PC-3 (cell line): ENCODE data around the gene ARHGAP27. TPM values are rescaled to one million over a fixed set of nuclear protein-coding genes. Genes with fewer than 3 reads are reported as not detected.

ENCODE experiments used
- ATAC-seq: fragments of 200-7000 bp; cut with Tn5 transposase; 2 replicates; pipeline ENCODE4 v1.9.1; 2020; ENCODE audit warnings: mild to moderate bottlenecking, moderate library complexity
- BruUV-seq: library from RNA; stranded (reverse); fragments of 400-500 nt; replicated peaks from 2 replicates; lab custom pipeline; 2021; lab: Mats Ljungman, UMichigan
- CTCF ChIA-PET: fragments of 300-600 bp; sonication (Branson Sonifier 250); formaldehyde crosslinking; loops from one replicate; lab custom pipeline; 2022; ENCODE audit warnings: antibody characterized with exemption; lab: Charles Lee
- POLR2A ChIA-PET: fragments of 300-600 bp; sonication (Branson Sonifier 250); formaldehyde crosslinking; loops from one replicate; lab custom pipeline; 2022; ENCODE audit warnings: antibody characterized with exemption; ENCODE audit not compliant: unreplicated experiment; lab: Charles Lee
- DNase-seq: peaks from one replicate; pipeline ENCODE4 v3.0.0-alpha.2; 2015
- H2AFZ ChIP-seq: fragments of 300-600 bp; sonication (generic); 2 replicates; pipeline ENCODE4 v1.6.0; 2016; ENCODE audit warnings: antibody characterized with exemption, low read length
- H3F3A ChIP-seq: fragments of 300-600 bp; sonication (generic); one replicate; pipeline ENCODE4 v1.6.0; 2017; ENCODE audit warnings: antibody characterized with exemption, low read length, control low read depth, mild to moderate bottlenecking; ENCODE audit not compliant: unreplicated experiment
- H3K27ac ChIP-seq: fragments of 300-600 bp; sonication (generic); 2 replicates; pipeline ENCODE4 v1.5.1; 2016; ENCODE audit warnings: mild to moderate bottlenecking, low read length
- H3K27me3 ChIP-seq: fragments of 300-600 bp; sonication (generic); 2 replicates; pipeline ENCODE4 v1.6.1; 2016; ENCODE audit warnings: low read length, mixed read lengths
- H3K36me3 ChIP-seq: fragments of 300-600 bp; sonication (generic); 2 replicates; pipeline ENCODE4 v1.6.1; 2016; ENCODE audit warnings: low read depth, mixed run types, low read length, mixed read lengths
- H3K4me1 ChIP-seq: fragments of 300-600 bp; sonication (generic); 2 replicates; pipeline ENCODE4 v1.5.1; 2016; ENCODE audit warnings: low read length; ENCODE audit not compliant: insufficient read depth
- H3K4me2 ChIP-seq: fragments of 300-600 bp; sonication (generic); 2 replicates; pipeline ENCODE4 v1.6.0; 2016; ENCODE audit warnings: low read length
- H3K4me3 ChIP-seq: fragments of 300-600 bp; sonication (generic); 2 replicates; pipeline ENCODE4 v1.5.1; 2016; ENCODE audit warnings: mild to moderate bottlenecking, low read length, mixed read lengths
- H3K79me2 ChIP-seq: fragments of 300-600 bp; sonication (generic); 2 replicates; pipeline ENCODE4 v1.6.1; 2017; ENCODE audit warnings: low read length, mixed read lengths
- H3K9ac ChIP-seq: fragments of 300-600 bp; sonication (generic); 2 replicates; pipeline ENCODE4 v1.6.0; 2016; ENCODE audit warnings: mild to moderate bottlenecking, low read length
- H3K9me2 ChIP-seq: fragments of 300-600 bp; sonication (generic); replicated peaks from 2 replicates; pipeline ENCODE4 v1.6.1; 2016; ENCODE audit warnings: mixed run types, low read length, mixed read lengths
- H3K9me3 ChIP-seq: fragments of 300-600 bp; sonication (generic); 2 replicates; pipeline ENCODE4 v1.6.1; 2016; ENCODE audit warnings: low read length, mixed read lengths
- H4K20me1 ChIP-seq: fragments of 300-600 bp; sonication (generic); 2 replicates; pipeline ENCODE4 v1.6.1; 2016; ENCODE audit warnings: low read length, mixed read lengths
- EZH2 ChIP-seq: fragments of 300-600 bp; sonication (generic); IDR thresholded peaks from one replicate; pipeline ENCODE4 v1.6.1; 2017; ENCODE audit warnings: antibody characterized with exemption, mild to moderate bottlenecking, low read length; ENCODE audit not compliant: unreplicated experiment
- EZH2phosphoT487 ChIP-seq: fragments of 300-600 bp; sonication (generic); IDR thresholded peaks from 2 replicates; pipeline ENCODE4 v1.6.1; 2018; ENCODE audit warnings: mild to moderate bottlenecking, antibody characterized with exemption, low read length, borderline replicate concordance
- intact Hi-C: fragments of 100-400 bp; cut with micrococcal nuclease; formaldehyde crosslinking; loops from 2 replicates; pipeline ENCODE4 v1.9.0; 2023
- total RNA-seq: library from RNA; depleted of rRNA; stranded (reverse); fragments of >200 nt; gene quantifications from 2 replicates; pipeline ENCODE4 v1.2.3, GENCODE V29; 2014
- TF ChIP-seq, protein P1 (sequence below): fragments of 300-600 bp; sonication (generic); conservative IDR thresholded peaks from 2 replicates; pipeline ENCODE4 v1.5.1; 2017; ENCODE audit warnings: antibody characterized with exemption, low read depth, mild to moderate bottlenecking, low read length

Gene ARHGAP27
- total RNA-seq, 1 experiment from 2014 or later: 119 TPM

- intact Hi-C loops: no loop called here
- no peaks in the 10 kb centered on the region for H3K27me3 ChIP-seq
- H3K9me2 ChIP-seq: no peaks in the 10 kb centered on the region
- H3K9ac ChIP-seq: no peak overlapping the region
- H3K4me3 ChIP-seq: no peak overlapping the region
- no peak overlapping the region for H2AFZ ChIP-seq
- peak; percentile 43 for DNase-seq
- no TSS peak for BruUV-seq
- TF ChIP-seq EZH2 (no peak), EZH2phosphoT487 (no peak)
- TF ChIP-seq, protein P1, sequence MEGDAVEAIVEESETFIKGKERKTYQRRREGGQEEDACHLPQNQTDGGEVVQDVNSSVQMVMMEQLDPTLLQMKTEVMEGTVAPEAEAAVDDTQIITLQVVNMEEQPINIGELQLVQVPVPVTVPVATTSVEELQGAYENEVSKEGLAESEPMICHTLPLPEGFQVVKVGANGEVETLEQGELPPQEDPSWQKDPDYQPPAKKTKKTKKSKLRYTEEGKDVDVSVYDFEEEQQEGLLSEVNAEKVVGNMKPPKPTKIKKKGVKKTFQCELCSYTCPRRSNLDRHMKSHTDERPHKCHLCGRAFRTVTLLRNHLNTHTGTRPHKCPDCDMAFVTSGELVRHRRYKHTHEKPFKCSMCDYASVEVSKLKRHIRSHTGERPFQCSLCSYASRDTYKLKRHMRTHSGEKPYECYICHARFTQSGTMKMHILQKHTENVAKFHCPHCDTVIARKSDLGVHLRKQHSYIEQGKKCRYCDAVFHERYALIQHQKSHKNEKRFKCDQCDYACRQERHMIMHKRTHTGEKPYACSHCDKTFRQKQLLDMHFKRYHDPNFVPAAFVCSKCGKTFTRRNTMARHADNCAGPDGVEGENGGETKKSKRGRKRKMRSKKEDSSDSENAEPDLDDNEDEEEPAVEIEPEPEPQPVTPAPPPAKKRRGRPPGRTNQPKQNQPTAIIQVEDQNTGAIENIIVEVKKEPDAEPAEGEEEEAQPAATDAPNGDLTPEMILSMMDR: no peak
- ATAC-seq: peak; percentile 44
- H3F3A ChIP-seq: no peaks in the 10 kb centered on the region
- peaks cover 5% of the 10 kb centered on the region; the same call in 1 of the 2 replicates for H3K36me3 ChIP-seq
- no peaks in the 10 kb centered on the region for H3K9me3 ChIP-seq
- H3K4me2 ChIP-seq: no peak overlapping the region
- no peak overlapping the region for H3K27ac ChIP-seq
- CTCF ChIA-PET: no interaction called here
- POLR2A ChIA-PET: no interaction called here
- peaks cover 89% of the 10 kb centered on the region for H3K79me2 ChIP-seq
- peaks cover 9% of the 10 kb centered on the region for H3K4me1 ChIP-seq
- peaks cover 39% of the 10 kb centered on the region for H4K20me1 ChIP-seq
Observed at GRCh38 chr17:45414990-45415881, 17.4 kb downstream of the ARHGAP27 start.

GRCh38 chr17:45413498-45413923 is 19.2 kb downstream of the ARHGAP27 start:
- Histone ChIP-seq H3K9ac (no peak overlapping the region), H3K27me3 (no peaks in the 10 kb centered on the region), H4K20me1 (peaks cover 41% of the 10 kb centered on the region), H3K4me2 (no peak overlapping the region), H3K4me1 (peaks cover 4% of the 10 kb centered on the region), H3K79me2 (peaks cover 90% of the 10 kb centered on the region), H3K36me3 (no peaks in the 10 kb centered on the region; the same call in 1 of the 2 replicates), H3K4me3 (no peak overlapping the region), H2AFZ (no peak overlapping the region), H3K27ac (no peak overlapping the region), H3K9me3 (no peaks in the 10 kb centered on the region), H3F3A (no peaks in the 10 kb centered on the region), H3K9me2 (no peaks in the 10 kb centered on the region)
- ATAC-seq: no peak
- intact Hi-C loops: no loop called here
- CTCF ChIA-PET: interaction anchor here (0.6 kb wide), 1 partner anchor 38 kb away, joined by 5 read pairs; no protein-coding TSS in a partner anchor
- TF ChIP-seq EZH2 (no peak), EZH2phosphoT487 (no peak)
- TF ChIP-seq, protein P1: no peak
- no peak for DNase-seq
- POLR2A ChIA-PET: no interaction called here
- no TSS peak for BruUV-seq
